Heart left ventricle (tissue), 16 donors: Measurements from ENCODE around the gene ITGAE. TPM values are rescaled to one million over a fixed set of nuclear protein-coding genes. Genes with fewer than 3 reads are reported as not detected.
A peak's percentile ranks its signal among the peaks of the same experiment; 100 is the strongest.

ENCODE experiments used
- ATAC-seq, 4 donors: fragments of 200-7000 bp; cut with Tn5 transposase; one replicate each; pipeline ENCODE4 v1.9.1; 2020 to 2022; ENCODE audit warnings: moderate library complexity in 4 of 4, mild to moderate bottlenecking in 3 of 4, moderate number of reproducible peaks in 1 of 4
- DNase-seq, 5 donors: peaks; one replicate each; pipeline ENCODE4 v3.0.0-alpha.2; 2020
- H3K27ac ChIP-seq, 12 donors: fragments of 200-600 bp; sonication (generic) in 4 of 12; one replicate each; pipeline versions ENCODE4 v1.5.0 to v1.8.0; 2016 to 2022; ENCODE audit warnings: mild to moderate bottlenecking in 2 of 12
- H3K27me3 ChIP-seq, 9 donors: fragments of 200-600 bp; sonication (generic) in 2 of 9; one replicate each; pipeline versions ENCODE4 v1.5.1 to v1.8.0; 2016 to 2022; ENCODE audit warnings: mild to moderate bottlenecking in 3 of 9
- H3K36me3 ChIP-seq, 9 donors: fragments of 200-600 bp; sonication (generic) in 2 of 9; one replicate each; pipeline versions ENCODE4 v1.5.0 to v1.8.0; 2018 to 2022; ENCODE audit warnings: mild to moderate bottlenecking in 2 of 9
- H3K4me1 ChIP-seq, 12 donors: fragments of 200-600 bp; sonication (generic) in 4 of 12; one replicate each; pipeline versions ENCODE4 v1.5.0 to v1.8.0; 2016 to 2022; ENCODE audit warnings: mild to moderate bottlenecking in 3 of 12
- H3K4me3 ChIP-seq, 12 donors: fragments of 200-600 bp; sonication (generic) in 4 of 12; one replicate each; pipeline versions ENCODE4 v1.5.0 to v1.8.0; 2017 to 2022; ENCODE audit warnings: mild to moderate bottlenecking in 9 of 12, moderate library complexity in 4 of 12
- H3K9me3 ChIP-seq, 12 donors: fragments of 200-600 bp; sonication (generic) in 4 of 12; one replicate each; pipeline versions ENCODE4 v1.5.0 to v1.8.0; 2016 to 2022; ENCODE audit warnings: mild to moderate bottlenecking in 1 of 12
- CTCF ChIP-seq, 12 donors: fragments of 200-600 bp; sonication (generic) in 4 of 12; IDR thresholded peaks; one replicate each; pipeline versions ENCODE4 v1.5.0 to v1.8.0; 2018 to 2022; ENCODE audit warnings: antibody characterized with exemption in 12 of 12, mild to moderate bottlenecking in 5 of 12
- POLR2A ChIP-seq, 2 donors: fragments of 450-650 bp; IDR thresholded peaks; one replicate each; pipeline ENCODE4 v1.6.1; 2017; ENCODE audit warnings: antibody characterized with exemption in 2 of 2, mild to moderate bottlenecking in 2 of 2, moderate library complexity in 2 of 2
- WGBS, 4 donors: extraction: QIAGEN DNeasy Blood & Tissue Kit in 2 of 4; methylation state at CpG; one replicate each; pipeline versions ENCODE4 v1.1.5 to v1.1.7; 2013 to 2018; 5-methylcytosine and 5-hydroxymethylcytosine counted together
- intact Hi-C, 10 donors: fragments of 100-400 bp; cut with DNase I; formaldehyde crosslinking; loops; one replicate each; pipeline versions ENCODE4 v1.11.1 to v1.14.2; 2022
- polyA plus RNA-seq, 2 donors: library from polyadenylated mRNA; stranded (reverse); fragments of 200-250 nt; gene quantifications; one replicate each; pipeline ENCODE4 v1.2.3, GENCODE V29; 2013
- total RNA-seq, 9 donors: library from RNA; depleted of rRNA in 2 of 9; stranded (reverse); fragments of >200 nt in 2 of 9; fragmentation: NEBNext Ultra II Directional in 3 of 9; extraction: Animal tissue kit (Norgen Biotek cat#: 25700) in 3 of 9; gene quantifications; one replicate each; pipeline versions ENCODE4 v1.1.0 to v1.2.4, GENCODE V29; 2016 to 2023
- donor health status: ischemic (EF 13 %, LVEDD 7.1; RV severe dilation, severe dysfunction).
- donor health status: healthy with polysubstance abuse.
- donor health status: DM: no; HTN: yes; CAD: no.
- donor health status: DM: no; HTN: no; CAD: no.
- donor health status: ischemic (EF 25% LVEDD 6.9; RV normal size, moderate dysfunction).
- donor health status: ischemic (EF 25% LVEDD 5.7; RV mildly dilated, moderate dysfunction).
- donor health status: healthy.
- donor health status: DM: yes; HTN: yes; CAD: no.
- donor health status: ischemic (EF 35%, LVEDD 5.7; RV mildly dilated, moderate dysfunction).
- donor health status: nonischemic (EF 11% LVEDD 7.7; RV severe dilation, severe dysfunction).
- donor health status: DM: yes; HTN: yes; CAD: no.
- donor health status: PGD.
- donor health status: ischemic (EF 29% LVEDD 5.4; RV normal size, mild dysfunction).
- donor health status: nonischemic (EF 23%, LVEDD 6.1; RV moderate dilation, normal function).

The ITGAE gene
- total and polyA plus RNA-seq, 11 donors, result 7.1 to 32.9 (median 15.3) TPM

- DNase-seq, result peak; percentile 92 to 96 (median 95)
- peaks cover 0 to 40% (median 24%) of the 10 kb centered on the region in 9 donors for H3K36me3 ChIP-seq
- WGBS, 4 donors, result 0 to 3% (median 1%) methylated on average over 21 to 39 of the region's 39 CpGs
- H3K27me3 ChIP-seq, result no peaks in the 10 kb centered on the region
- peaks cover 4 to 47% (median 36%) of the 10 kb centered on the region in 12 donors for H3K4me1 ChIP-seq
- peak; percentile 65 to 86 (median 82) for ATAC-seq
- intact Hi-C loops, result loop anchor here in 3 of 10 donors (1.0 to 10.0 kb wide), 4 partner anchors 31 to 623 kb away; partner anchors contain the start of genes CTNS (in 2 of the 3) and SHPK (in 2 of the 3)
- H3K9me3 ChIP-seq, result no peaks in the 10 kb centered on the region
- H3K4me3 ChIP-seq, result peak overlapping the region; percentile 61 to 100 (median 88)
- peak overlapping the region; percentile 91 to 100 (median 99) for H3K27ac ChIP-seq
- TF ChIP-seq POLR2A (IDR thresholded peaks at IDR 0.05) (no peak), CTCF (IDR thresholded peaks at IDR 0.05) (peak in 3 of 12 donors; percentile 13 to 26 (median 20))
Measured at GRCh38 chr17:3667366-3668278, 133.4 kb downstream of the ITGAE start.

GRCh38 chr17:3666516-3666915 is 134.5 kb downstream of the ITGAE start:
- H3K4me3 ChIP-seq, result peak overlapping the region in 10 of 12 donors; percentile 69 to 100 (median 94)
- no peak for ATAC-seq
- no peak for DNase-seq
- WGBS, 4 donors, result 59 to 72% (median 60%) methylated on average over 6 of the region's 6 CpGs
- peak overlapping the region; percentile 91 to 100 (median 99) for H3K27ac ChIP-seq
- TF ChIP-seq CTCF (IDR thresholded peaks at IDR 0.05) (no peak), POLR2A (IDR thresholded peaks at IDR 0.05) (no peak)
- H3K9me3 ChIP-seq, result no peaks in the 10 kb centered on the region
- H3K36me3 ChIP-seq, result peaks cover 0 to 48% (median 35%) of the 10 kb centered on the region in 9 donors
- intact Hi-C loops, result loop anchor here in 1 of 10 donors (10.0 kb wide), 1 partner anchor 622 kb away; no protein-coding TSS in a partner anchor
- H3K27me3 ChIP-seq, result no peaks in the 10 kb centered on the region
- H3K4me1 ChIP-seq, result peaks cover 4 to 47% (median 36%) of the 10 kb centered on the region in 12 donors

GRCh38 chr17:3665834-3666233 is 135.2 kb downstream of the ITGAE start:
- intact Hi-C loops, result loop anchor here in 1 of 10 donors (10.0 kb wide), 1 partner anchor 621 kb away; no protein-coding TSS in a partner anchor
- Histone ChIP-seq H3K27ac (peak overlapping the region; percentile 91 to 100 (median 99)), H3K36me3 (peaks cover 0 to 49% (median 40%) of the 10 kb centered on the region in 9 donors), H3K4me1 (peaks cover 4 to 53% (median 37%) of the 10 kb centered on the region in 12 donors), H3K9me3 (no peaks in the 10 kb centered on the region), H3K4me3 (peak overlapping the region in 1 of 12 donors; percentile 75), H3K27me3 (no peaks in the 10 kb centered on the region)
- ATAC-seq (no peak), DNase-seq (peak in 3 of 5 donors; percentile 55 to 77 (median 61))
- 58 to 66% (median 59%) methylated on average over 4 to 5 of the region's 5 CpGs for WGBS, 4 donors
- TF ChIP-seq CTCF (IDR thresholded peaks at IDR 0.05) (no peak), POLR2A (IDR thresholded peaks at IDR 0.05) (no peak)

Other genes starting within 250 kb of the ITGAE start
- 1 to 10 TPM in 4 of 9 donors, under 1 TPM in 4, not detected in 1; 0.25 to 1.7 (median 0.97) TPM for gene TRPV3, start 243.4 kb downstream of the ITGAE start, total RNA-seq
- under 1 TPM; 0.32 to 0.65 TPM for gene TRPV3, start 243.4 kb downstream of the ITGAE start, polyA plus RNA-seq
- gene TRPV1, start 191.8 kb downstream of the ITGAE start, total RNA-seq, result 1 to 10 TPM; 2.0 to 4.5 (median 3.3) TPM
- 1 to 10 TPM; 1.9 to 4.9 TPM for gene TRPV1, start 191.8 kb downstream of the ITGAE start, polyA plus RNA-seq
- gene SHPK, start 164.9 kb downstream of the ITGAE start, total RNA-seq, result 1 to 10 TPM; 2.5 to 7.3 (median 3.6) TPM
- 1 to 10 TPM; 2.9 to 3.7 TPM for gene SHPK, start 164.9 kb downstream of the ITGAE start, polyA plus RNA-seq
- 10 to 100 TPM in 3 of 9 donors, 1 to 10 TPM in 6; 6.2 to 19.0 (median 8.7) TPM for gene CTNS, start 164.4 kb downstream of the ITGAE start, total RNA-seq
- gene CTNS, start 164.4 kb downstream of the ITGAE start, polyA plus RNA-seq, result 10 to 100 TPM in 1 of 2 donors, 1 to 10 TPM in 1; 6.8 to 10.9 TPM
- 100 to 1,000 TPM; 122 to 291 (median 177) TPM for gene TAX1BP3, start 132.6 kb downstream of the ITGAE start, total RNA-seq
- 100 to 1,000 TPM; 131 to 203 TPM for gene TAX1BP3, start 132.6 kb downstream of the ITGAE start, polyA plus RNA-seq
- 10 to 100 TPM; 24.2 to 78.2 (median 51.9) TPM for gene EMC6, start 132.4 kb downstream of the ITGAE start, total RNA-seq
- 100 to 1,000 TPM; 141 to 190 TPM for gene EMC6, start 132.4 kb downstream of the ITGAE start, polyA plus RNA-seq
- gene P2RX5, start 105.0 kb downstream of the ITGAE start, total RNA-seq, result 10 to 100 TPM in 6 of 9 donors, 1 to 10 TPM in 3; 5.4 to 66.4 (median 14.3) TPM
- gene P2RX5, start 105.0 kb downstream of the ITGAE start, polyA plus RNA-seq, result 100 to 1,000 TPM in 1 of 2 donors, 10 to 100 TPM in 1; 13.1 to 108 TPM
- 1 to 10 TPM in 1 of 9 donors, under 1 TPM in 8; 0.15 to 2.1 (median 0.32) TPM for gene HASPIN, start 77.3 kb downstream of the ITGAE start, total RNA-seq
- gene HASPIN, start 77.3 kb downstream of the ITGAE start, polyA plus RNA-seq, result 1 to 10 TPM in 1 of 2 donors, not detected in 1; 1.1 TPM
- gene NCBP3, start 45.1 kb upstream of the ITGAE start, total RNA-seq, result 10 to 100 TPM; 10.6 to 26.4 (median 21.6) TPM
- gene NCBP3, start 45.1 kb upstream of the ITGAE start, polyA plus RNA-seq, result 10 to 100 TPM; 10.4 to 20.2 TPM
- 1 to 10 TPM; 2.0 to 6.8 (median 4.3) TPM for gene CAMKK1, start 91.9 kb upstream of the ITGAE start, total RNA-seq
- 1 to 10 TPM; 2.0 to 4.2 TPM for gene CAMKK1, start 91.9 kb upstream of the ITGAE start, polyA plus RNA-seq
- gene P2RX1, start 115.3 kb upstream of the ITGAE start, total RNA-seq, result 1 to 10 TPM in 2 of 9 donors, under 1 TPM in 7; 0.22 to 5.5 (median 0.52) TPM
- gene P2RX1, start 115.3 kb upstream of the ITGAE start, polyA plus RNA-seq, result 1 to 10 TPM in 1 of 2 donors, under 1 TPM in 1; 0.19 to 1.4 TPM
- gene ATP2A3, start 163.2 kb upstream of the ITGAE start, total RNA-seq, result 10 to 100 TPM in 1 of 9 donors, 1 to 10 TPM in 8; 3.3 to 19.7 (median 7.0) TPM
- gene ATP2A3, start 163.2 kb upstream of the ITGAE start, polyA plus RNA-seq, result 10 to 100 TPM in 1 of 2 donors, 1 to 10 TPM in 1; 5.1 to 21.8 TPM